Measurements from ENCODE around the gene ATP2B1. TPM values are rescaled to one million over a fixed set of nuclear protein-coding genes. Genes with fewer than 3 reads are reported as not detected.

The ATP2B1 gene
- total RNA-seq, 2 donors from 2014 or later: 21.1 to 27.0 TPM

DNA sequence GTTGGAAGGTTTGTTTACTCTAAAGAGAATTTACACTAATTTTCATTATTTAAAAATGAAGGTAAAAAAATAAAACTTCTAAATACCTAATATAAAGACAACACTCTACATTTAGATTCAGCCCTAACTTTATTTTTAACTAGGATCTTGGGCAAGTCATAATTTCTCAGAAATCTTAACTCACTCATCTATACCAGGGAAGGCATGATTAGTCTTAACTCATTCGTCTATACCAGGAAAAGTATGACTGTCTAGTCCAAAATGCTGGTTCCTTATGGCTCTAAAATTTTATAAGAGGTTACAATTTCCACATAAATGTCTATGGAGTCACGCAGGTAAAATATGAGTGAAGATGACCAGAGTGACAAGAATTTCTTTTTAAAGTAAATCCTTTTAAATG, 130.1 kb downstream of the ATP2B1 start:
- Mint-ChIP-seq H3K27ac (no peak overlapping the region), H3K9me3 (peaks cover 5% of the 10 kb centered on the region), H3K4me1 (peaks cover 6% of the 10 kb centered on the region), H3K4me3 (no peak overlapping the region), H3K36me3 (ENCODE audit: low read depth) (no peaks in the 10 kb centered on the region), H3K27me3 (no peaks in the 10 kb centered on the region)
- ATAC-seq (replicated peaks): peak; percentile 60

DNA sequence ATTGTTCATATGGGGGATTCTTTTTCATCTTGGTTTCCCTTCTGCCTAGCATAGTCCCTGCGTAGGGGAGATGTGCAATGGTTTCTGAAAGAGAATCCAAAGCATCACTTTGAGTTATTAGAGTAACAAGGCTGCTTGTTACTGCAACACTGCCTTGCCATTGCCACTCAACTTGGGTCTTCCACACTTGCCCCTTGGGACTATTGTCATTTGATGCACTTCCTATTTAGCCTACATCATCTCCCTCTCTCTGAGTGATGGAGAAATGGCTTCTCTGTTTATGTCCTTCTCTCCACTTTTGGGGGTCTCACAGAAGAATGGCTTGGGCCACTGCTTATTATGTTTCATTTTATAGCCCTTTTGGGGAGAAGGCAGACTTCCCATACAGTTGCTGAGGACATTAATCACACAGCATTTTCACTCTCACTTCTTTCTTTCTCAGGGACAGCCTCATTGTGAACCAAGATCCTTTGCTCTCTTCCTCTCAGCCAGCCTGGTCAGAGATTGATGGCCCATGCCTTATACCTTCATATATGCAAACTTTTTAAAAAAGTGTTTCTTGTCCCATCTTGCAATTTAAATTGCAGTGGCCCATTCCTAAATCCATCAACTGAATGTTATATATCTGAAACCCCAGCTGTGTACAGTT, 131.9 kb downstream of the ATP2B1 start:
- Mint-ChIP-seq H3K27me3 (no peaks in the 10 kb centered on the region), H3K4me1 (peaks cover 6% of the 10 kb centered on the region), H3K36me3 (ENCODE audit: low read depth) (no peaks in the 10 kb centered on the region), H3K9me3 (peaks cover 5% of the 10 kb centered on the region), H3K27ac (no peak overlapping the region), H3K4me3 (no peak overlapping the region)
- no peak for ATAC-seq (replicated peaks)

DNA sequence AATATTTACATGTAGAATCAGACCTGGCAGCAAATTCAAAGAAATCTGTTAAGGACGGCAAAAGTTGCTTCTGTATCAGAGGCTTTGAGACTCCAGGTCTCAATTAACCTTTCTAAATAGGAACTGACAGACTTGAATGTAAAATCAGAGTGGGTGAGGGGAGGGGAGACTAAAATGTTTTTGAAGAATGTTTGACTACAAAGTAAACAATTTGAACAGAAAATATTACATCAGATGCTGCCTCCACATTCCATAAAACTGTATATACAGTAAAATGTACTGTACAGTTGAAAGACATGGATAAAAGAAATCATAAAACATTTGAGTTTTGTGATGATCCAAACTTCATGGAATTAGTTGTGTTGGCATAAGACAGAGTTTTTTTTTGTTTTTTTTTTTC, 133.3 kb downstream of the ATP2B1 start:
- H3K4me1 Mint-ChIP-seq: peaks cover 6% of the 10 kb centered on the region
- H3K36me3 Mint-ChIP-seq (ENCODE audit: low read depth): no peaks in the 10 kb centered on the region
- no peak for ATAC-seq (replicated peaks)
- H3K27me3 Mint-ChIP-seq: no peaks in the 10 kb centered on the region
- H3K27ac Mint-ChIP-seq: no peak overlapping the region
- no peak overlapping the region for H3K4me3 Mint-ChIP-seq
- H3K9me3 Mint-ChIP-seq: peaks cover 5% of the 10 kb centered on the region

DNA sequence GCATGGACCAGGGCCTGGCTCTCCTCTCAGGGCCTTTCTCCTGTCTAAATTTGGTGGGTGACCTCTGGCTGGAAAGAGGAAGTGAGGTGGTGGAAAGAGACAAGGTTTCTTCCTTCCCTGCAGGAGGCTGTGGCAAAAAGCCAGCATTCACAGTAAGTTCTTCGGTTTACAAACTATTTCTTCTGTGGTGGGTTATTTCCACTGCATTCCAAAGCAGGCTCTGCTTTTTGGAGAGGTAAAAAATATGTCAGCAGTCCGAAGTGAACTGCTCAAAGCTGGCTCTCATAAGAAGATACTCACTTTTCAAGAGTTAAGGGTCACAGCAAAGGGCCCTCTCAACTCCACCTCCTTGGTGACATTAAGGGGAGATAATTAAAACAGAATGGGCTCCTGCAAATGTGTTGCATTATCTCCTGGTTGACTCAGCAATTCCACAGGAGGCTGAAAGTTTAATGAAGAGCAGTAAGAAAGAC, 133.9 kb downstream of the ATP2B1 start:
- H3K36me3 Mint-ChIP-seq (ENCODE audit: low read depth): no peaks in the 10 kb centered on the region
- no peak overlapping the region for H3K27ac Mint-ChIP-seq

DNA sequence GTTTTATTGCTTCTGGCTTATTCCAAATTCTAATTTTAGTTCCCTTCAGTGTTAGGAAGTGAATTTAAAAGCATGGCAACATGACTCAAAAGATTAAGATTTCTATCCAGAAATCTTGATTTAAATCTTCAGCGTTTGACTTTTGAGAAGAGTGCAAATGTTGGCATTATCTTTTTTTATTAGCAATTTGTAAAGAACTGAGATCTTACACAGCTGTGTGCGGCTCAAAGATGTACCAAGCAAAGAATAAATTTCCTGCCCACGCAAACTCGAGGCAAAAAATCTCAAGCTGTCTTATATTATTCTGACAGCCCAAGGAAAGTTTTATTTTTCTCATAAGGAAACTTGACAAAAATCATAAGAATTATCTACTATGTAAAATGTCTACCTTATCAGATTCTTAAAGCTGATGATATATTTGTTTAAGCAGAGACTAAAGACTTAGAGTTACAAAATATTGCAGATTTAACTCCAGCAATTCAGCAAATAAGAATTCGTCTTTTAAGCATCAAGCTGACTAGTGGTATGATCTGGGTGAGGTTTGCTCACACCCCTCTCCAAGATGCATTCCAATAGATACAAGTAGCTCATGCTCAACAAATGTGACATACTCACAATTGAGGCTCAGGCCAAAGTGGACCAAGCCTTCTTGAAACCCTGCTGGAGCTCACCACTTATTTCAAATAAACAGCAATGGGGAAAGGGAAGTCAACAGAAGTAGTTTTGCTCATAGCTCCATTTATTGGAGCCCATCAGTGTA, 135.4 kb downstream of the ATP2B1 start:
- Mint-ChIP-seq H3K27ac (no peak overlapping the region), H3K27me3 (no peaks in the 10 kb centered on the region), H3K36me3 (ENCODE audit: low read depth) (no peaks in the 10 kb centered on the region), H3K4me1 (peaks cover 6% of the 10 kb centered on the region), H3K9me3 (peaks cover 5% of the 10 kb centered on the region), H3K4me3 (no peak overlapping the region)
- no peak for ATAC-seq (replicated peaks)

More for the DNA sequence above, 133.9 kb downstream of the ATP2B1 start:
- Mint-ChIP-seq H3K4me3 (no peak overlapping the region), H3K9me3 (peaks cover 5% of the 10 kb centered on the region), H3K27me3 (no peaks in the 10 kb centered on the region), H3K4me1 (peaks cover 6% of the 10 kb centered on the region)
- ATAC-seq (replicated peaks): no peak

DNA sequence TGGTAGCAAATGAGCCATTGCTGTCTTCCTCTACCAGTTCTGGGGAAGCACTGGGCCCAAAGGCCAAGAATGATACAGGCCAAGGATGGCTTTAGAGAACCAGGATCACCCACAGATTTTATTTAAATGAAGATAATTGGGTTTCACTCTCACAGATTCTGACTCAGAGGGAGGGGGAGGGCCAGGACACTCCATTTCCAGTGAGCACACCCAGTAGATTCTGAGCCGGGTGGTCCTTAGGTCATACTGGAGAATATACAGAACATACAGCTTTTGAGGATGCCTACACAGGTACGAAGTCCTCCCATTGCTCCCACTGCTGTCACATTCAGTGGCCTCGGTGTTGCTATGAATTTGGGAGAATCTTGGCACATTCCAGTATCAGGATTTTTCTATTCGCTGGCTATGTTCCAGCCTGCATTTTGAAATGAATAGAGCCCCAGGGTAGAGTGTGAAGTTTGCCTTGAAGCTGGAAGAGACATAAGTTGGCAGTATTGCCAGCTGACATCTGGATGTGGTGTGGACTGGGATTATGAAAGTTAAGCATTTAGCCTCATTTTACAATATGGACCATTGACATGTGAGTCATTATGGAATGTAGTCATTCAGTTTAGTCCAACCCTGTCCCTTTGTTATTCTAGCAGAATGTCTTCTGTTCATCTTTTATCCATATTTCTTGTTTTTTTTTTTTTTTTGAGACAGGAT, 137.0 kb downstream of the ATP2B1 start:
- H3K27ac Mint-ChIP-seq: no peak overlapping the region
- H3K27me3 Mint-ChIP-seq: no peaks in the 10 kb centered on the region
- no peaks in the 10 kb centered on the region for H3K36me3 Mint-ChIP-seq (ENCODE audit: low read depth)
- no peak overlapping the region for H3K4me3 Mint-ChIP-seq
- H3K4me1 Mint-ChIP-seq: peaks cover 6% of the 10 kb centered on the region
- ATAC-seq (replicated peaks): peak; percentile 19
- peaks cover under 1% of the 10 kb centered on the region for H3K9me3 Mint-ChIP-seq

DNA sequence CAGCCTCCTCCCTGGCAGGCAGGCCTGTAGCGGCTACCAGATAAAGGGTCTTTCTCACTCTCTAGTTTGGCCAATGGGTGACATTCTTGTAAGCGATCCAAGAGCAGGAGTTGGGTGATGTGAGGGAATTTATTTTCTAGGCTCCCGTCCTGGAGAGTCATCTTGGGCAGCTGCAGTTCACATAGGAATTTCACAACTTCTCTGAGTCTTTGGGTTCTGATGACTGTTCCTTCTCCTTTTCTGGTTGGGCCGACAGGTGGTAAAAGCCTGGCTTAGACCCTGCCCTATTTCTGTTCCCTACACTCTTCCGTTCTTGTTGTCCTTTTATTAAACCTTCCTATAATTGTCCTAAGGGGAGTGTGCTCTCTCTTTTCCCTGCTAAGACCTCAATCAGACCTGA, 140.2 kb downstream of the ATP2B1 start:
- peaks cover 6% of the 10 kb centered on the region for H3K4me1 Mint-ChIP-seq
- ATAC-seq (replicated peaks): no peak
- H3K9me3 Mint-ChIP-seq: no peaks in the 10 kb centered on the region
- H3K27me3 Mint-ChIP-seq: no peaks in the 10 kb centered on the region
- H3K36me3 Mint-ChIP-seq (ENCODE audit: low read depth): no peaks in the 10 kb centered on the region
- no peak overlapping the region for H3K27ac Mint-ChIP-seq
- H3K4me3 Mint-ChIP-seq: no peak overlapping the region

DNA sequence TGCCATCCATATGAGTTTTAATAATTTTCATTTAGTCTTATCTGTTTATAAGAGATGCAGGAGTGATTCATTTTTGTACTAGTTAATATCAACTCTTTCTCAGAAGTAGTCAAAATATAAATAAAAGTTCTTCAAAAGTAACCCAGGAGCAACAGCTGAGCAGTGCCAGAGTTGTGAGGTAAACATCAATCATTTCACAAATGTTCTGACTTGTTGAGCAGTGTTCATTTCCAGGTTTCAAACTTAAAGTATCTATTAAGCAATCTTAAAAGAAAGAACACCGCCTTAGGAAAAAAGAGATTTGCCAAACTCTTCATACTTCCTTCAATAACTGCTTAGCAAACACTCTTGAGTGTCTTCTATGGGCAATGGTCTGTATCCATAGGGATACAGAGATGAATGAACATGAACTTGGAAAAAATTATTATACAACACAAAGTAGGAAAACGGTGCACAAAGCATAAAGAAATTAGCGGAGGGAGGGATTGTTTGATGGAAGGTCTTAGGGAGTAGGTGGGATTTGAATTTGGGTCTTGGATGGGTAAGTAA, 140.9 kb downstream of the ATP2B1 start:
- Mint-ChIP-seq H3K4me3 (no peak overlapping the region), H3K27me3 (no peaks in the 10 kb centered on the region), H3K36me3 (ENCODE audit: low read depth) (no peaks in the 10 kb centered on the region), H3K27ac (no peak overlapping the region), H3K9me3 (no peaks in the 10 kb centered on the region), H3K4me1 (peaks cover 6% of the 10 kb centered on the region)
- ATAC-seq (replicated peaks): no peak

DNA sequence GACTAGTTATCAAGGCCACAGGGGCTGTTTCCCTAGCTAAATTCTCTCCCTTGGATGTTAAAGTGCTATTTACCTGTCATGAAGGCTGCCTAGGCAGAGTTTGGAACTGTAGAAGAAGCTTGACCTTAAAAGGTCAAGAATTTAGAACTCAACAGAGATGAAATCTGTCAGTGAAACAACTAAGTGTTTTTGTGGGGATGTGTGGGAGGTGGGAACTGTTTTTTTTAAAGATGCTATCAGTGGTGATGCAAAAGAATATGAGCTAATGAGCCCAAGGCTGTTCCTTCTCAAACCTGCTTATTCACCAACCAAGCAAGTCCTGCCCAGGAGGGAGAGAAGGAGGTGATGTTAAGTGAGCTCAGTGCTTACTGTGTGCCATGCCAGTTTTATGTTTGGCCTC, 142.0 kb downstream of the ATP2B1 start:
- peaks cover 6% of the 10 kb centered on the region for H3K4me1 Mint-ChIP-seq
- no peak overlapping the region for H3K4me3 Mint-ChIP-seq
- H3K27me3 Mint-ChIP-seq: no peaks in the 10 kb centered on the region
- H3K36me3 Mint-ChIP-seq (ENCODE audit: low read depth): no peaks in the 10 kb centered on the region
- ATAC-seq (replicated peaks): peak; percentile 80
- H3K9me3 Mint-ChIP-seq: no peaks in the 10 kb centered on the region
- H3K27ac Mint-ChIP-seq: no peak overlapping the region

DNA sequence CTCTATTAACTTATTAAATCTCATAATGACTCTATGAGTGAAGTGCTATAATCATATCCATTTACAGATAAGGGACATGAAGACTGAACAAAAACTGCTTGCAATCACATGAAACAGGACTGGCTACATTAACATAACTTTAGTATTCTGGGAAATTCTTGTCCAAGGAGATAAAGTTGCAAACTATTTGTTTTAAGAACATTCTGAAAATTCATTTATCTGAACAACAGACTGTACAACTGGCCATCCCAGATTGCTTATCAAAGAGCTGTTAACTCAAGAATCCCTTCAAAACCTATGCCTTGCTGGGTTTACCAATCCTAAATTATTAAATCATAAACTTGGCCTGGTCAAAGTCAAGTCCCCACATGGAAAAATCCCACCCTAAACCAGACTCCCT, 143.6 kb downstream of the ATP2B1 start:
- H3K9me3 Mint-ChIP-seq: no peaks in the 10 kb centered on the region
- H3K27me3 Mint-ChIP-seq: no peaks in the 10 kb centered on the region
- no peak for ATAC-seq (replicated peaks)
- peaks cover 6% of the 10 kb centered on the region for H3K4me1 Mint-ChIP-seq
- H3K36me3 Mint-ChIP-seq (ENCODE audit: low read depth): no peaks in the 10 kb centered on the region
- no peak overlapping the region for H3K27ac Mint-ChIP-seq
- no peak overlapping the region for H3K4me3 Mint-ChIP-seq

DNA sequence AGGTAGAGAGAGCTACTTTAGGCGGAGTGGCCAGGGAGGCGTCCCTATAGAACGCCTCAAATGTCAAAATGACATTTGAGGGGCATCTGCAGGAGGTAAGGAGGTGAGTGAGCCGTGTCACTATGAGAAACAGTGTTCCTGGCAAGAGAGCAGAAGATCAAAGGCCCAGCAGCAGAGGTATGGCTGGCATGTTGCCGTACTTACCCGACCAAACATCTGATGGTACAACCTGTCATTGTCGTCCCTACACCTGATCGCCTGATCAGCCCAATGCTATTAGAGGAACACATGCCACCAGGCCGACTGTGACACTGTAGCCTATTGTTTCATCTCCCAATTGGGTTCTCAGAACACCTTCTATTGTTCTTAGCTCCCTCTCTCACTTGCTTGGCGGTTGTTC, 148.9 kb downstream of the ATP2B1 start:
- Mint-ChIP-seq H3K27ac (no peak overlapping the region), H3K27me3 (no peaks in the 10 kb centered on the region), H3K36me3 (ENCODE audit: low read depth) (no peaks in the 10 kb centered on the region), H3K4me1 (no peaks in the 10 kb centered on the region), H3K4me3 (no peak overlapping the region), H3K9me3 (no peaks in the 10 kb centered on the region)
- ATAC-seq (replicated peaks): no peak

DNA sequence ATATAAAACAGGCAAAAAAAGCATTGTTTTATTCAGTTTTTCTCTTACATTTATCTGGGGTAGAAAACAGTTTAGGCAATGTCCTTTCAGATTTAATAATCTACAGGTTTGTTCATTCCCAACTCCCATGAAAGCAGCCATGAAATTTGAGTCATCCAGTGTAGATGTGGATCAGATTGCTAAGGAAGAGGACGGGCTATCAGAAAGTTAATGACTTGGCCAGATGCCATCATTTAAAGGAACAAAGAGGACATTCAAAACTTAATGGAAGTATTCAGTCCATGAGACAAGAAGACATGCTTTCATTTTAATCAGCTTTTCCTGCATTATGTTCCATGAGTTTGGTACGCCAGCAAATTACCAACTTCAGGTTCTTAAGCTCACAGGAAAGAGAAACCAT, 151.7 kb downstream of the ATP2B1 start:
- Mint-ChIP-seq H3K27ac (no peak overlapping the region), H3K4me3 (no peak overlapping the region), H3K9me3 (no peaks in the 10 kb centered on the region), H3K27me3 (no peaks in the 10 kb centered on the region), H3K36me3 (ENCODE audit: low read depth) (no peaks in the 10 kb centered on the region), H3K4me1 (no peaks in the 10 kb centered on the region)
- no peak for ATAC-seq (replicated peaks)

DNA sequence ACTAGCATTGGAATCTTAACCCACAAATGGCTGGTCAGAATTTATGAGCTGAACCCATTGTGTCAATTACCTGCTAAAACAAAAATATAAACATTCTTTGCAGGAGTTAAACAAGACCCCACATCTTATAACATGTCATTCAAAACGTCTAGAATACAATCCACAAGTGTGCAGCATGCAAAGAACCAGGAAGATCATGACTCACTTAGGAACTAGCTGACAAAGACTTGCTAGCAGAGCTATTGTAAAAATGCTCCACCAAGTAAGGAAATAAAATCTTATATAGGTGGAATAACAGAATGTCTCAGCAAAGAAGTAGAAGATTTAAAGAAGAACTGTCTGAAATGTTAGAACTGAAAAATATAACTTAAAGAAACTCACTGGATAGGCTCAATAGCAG, 156.3 kb downstream of the ATP2B1 start:
- ATAC-seq (replicated peaks): no peak
- H3K4me1 Mint-ChIP-seq: no peaks in the 10 kb centered on the region

DNA sequence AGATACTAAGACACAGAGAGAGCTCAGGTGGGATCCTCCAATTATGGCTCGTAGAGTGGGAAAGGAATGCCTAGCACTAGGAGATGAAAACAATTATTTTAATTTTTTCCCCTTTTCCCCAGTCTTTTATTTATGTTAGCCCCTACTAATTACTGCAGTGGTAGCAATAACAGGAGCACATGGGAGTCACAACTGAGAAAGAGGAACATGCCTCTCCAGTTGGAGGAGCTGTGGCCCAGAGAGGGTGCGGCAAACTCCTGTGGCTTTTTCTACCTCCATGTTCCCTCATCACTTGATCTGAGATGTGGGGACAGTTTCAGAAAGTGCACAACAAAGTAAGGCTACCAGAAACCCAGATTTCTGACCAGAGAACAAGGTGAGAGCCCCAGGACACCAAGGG, 156.9 kb downstream of the ATP2B1 start:
- Mint-ChIP-seq H3K4me1 (no peaks in the 10 kb centered on the region), H3K36me3 (ENCODE audit: low read depth) (no peaks in the 10 kb centered on the region), H3K9me3 (no peaks in the 10 kb centered on the region), H3K4me3 (no peak overlapping the region), H3K27me3 (no peaks in the 10 kb centered on the region), H3K27ac (no peak overlapping the region)
- ATAC-seq (replicated peaks): no peak

More for the DNA sequence above, 156.3 kb downstream of the ATP2B1 start:
- no peaks in the 10 kb centered on the region for H3K27me3 Mint-ChIP-seq
- no peak overlapping the region for H3K4me3 Mint-ChIP-seq
- no peaks in the 10 kb centered on the region for H3K9me3 Mint-ChIP-seq
- no peak overlapping the region for H3K27ac Mint-ChIP-seq
- H3K36me3 Mint-ChIP-seq (ENCODE audit: low read depth): no peaks in the 10 kb centered on the region

All from activated T-helper 17 cell treated with anti-CD3 and anti-CD28 coated beads, Interleukin-2, amount 50 U/mL, for 72 hours (primary cell).